ENCODE results near the gene SELENOT.

Gene SELENOT

GRCh38 chr3:150662410-150663200 is 59.5 kb downstream of the SELENOT start:
- DNase-seq (ENCODE audit: low read depth in 2 of 2), result no peak

GRCh38 chr3:150663461-150663860 is 60.3 kb downstream of the SELENOT start:
- no peak for DNase-seq (ENCODE audit: low read depth in 2 of 2)

- DNase-seq (ENCODE audit: low read depth in 2 of 2), result no peak
Observed at GRCh38 chr3:150666167-150666566, 63.0 kb downstream of the SELENOT start.

GRCh38 chr3:150673966-150674365 is 70.8 kb downstream of the SELENOT start:
- no peak for DNase-seq (ENCODE audit: low read depth in 2 of 2)

- DNase-seq (ENCODE audit: low read depth in 2 of 2), result no peak
Observed at GRCh38 chr3:150675587-150675986, 72.5 kb downstream of the SELENOT start.
